Activated CD8-positive, alpha-beta memory T cell treated with anti-CD3 and anti-CD28 coated beads for 24 hours (primary cell): ENCODE results near the gene TSPAN5.

Experiments
- DNase-seq: peaks from one replicate; pipeline ENCODE4 v3.0.0-alpha.2; 2020

The TSPAN5 gene

GRCh38 chr4:98434816-98435215 is 223.6 kb downstream of the TSPAN5 start:
- no peak for DNase-seq

- DNase-seq = no peak
Measured at GRCh38 chr4:98433691-98434090, 224.7 kb downstream of the TSPAN5 start.

GRCh38 chr4:98430708-98431403 is 227.6 kb downstream of the TSPAN5 start:
- DNase-seq = no peak

- no peak for DNase-seq
Measured at GRCh38 chr4:98423009-98423408, 235.4 kb downstream of the TSPAN5 start.

GRCh38 chr4:98421111-98421510 is 237.3 kb downstream of the TSPAN5 start:
- DNase-seq = no peak
